ENCODE measurements around the gene AJUBA. TPM values are rescaled to one million over a fixed set of nuclear protein-coding genes. Genes with fewer than 3 reads are reported as not detected.

Gene AJUBA
- total and polyA plus RNA-seq, 8 donors: 37.9 to 51.9 (median 40.0) TPM

DNA sequence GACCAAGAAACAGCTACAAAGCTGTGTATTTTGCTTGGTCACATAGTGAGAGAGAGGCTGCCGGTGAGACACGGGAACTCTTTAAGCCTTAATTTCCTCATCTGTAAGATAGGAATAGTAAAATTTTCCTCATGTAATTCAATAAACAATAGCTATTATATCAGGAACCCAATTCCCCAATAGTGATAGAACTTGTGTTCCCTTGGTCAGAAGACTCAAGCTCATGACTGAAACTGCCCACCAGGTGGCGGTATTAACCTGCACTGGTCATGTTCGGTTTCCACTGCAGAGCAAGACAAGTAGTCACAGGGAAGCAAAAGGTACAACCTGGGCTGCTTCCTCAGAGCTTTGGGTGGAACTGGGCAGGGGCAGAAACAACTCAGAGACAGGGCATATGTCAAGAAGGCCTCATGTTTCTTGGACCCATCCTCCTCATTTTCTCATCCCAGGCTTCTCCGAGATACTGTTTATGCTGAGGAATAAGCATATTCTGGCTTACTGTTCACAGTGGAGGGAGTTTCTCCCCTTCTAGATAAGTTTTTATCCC is 4.2 kb upstream of the AJUBA start:
- H3K27me3 ChIP-seq: peaks cover 3 to 15% of the 10 kb centered on the region in 2 donors
- H3K36me3 ChIP-seq: peaks cover 0 to 23% of the 10 kb centered on the region in 2 donors
- no peak overlapping the region for H3K27ac ChIP-seq
- DNase-seq: peak in 3 of 4 donors; percentile 83 to 92 (median 86)
- H3K4me3 ChIP-seq: no peak overlapping the region
- intact Hi-C loops (cut with DNase I): loop anchor here (5.0 to 10.0 kb wide), 2 partner anchors 68 to 71 kb away; partner anchors contain the start of gene CDH24 (in 2 of the 2)
- TF ChIP-seq, protein P1, sequence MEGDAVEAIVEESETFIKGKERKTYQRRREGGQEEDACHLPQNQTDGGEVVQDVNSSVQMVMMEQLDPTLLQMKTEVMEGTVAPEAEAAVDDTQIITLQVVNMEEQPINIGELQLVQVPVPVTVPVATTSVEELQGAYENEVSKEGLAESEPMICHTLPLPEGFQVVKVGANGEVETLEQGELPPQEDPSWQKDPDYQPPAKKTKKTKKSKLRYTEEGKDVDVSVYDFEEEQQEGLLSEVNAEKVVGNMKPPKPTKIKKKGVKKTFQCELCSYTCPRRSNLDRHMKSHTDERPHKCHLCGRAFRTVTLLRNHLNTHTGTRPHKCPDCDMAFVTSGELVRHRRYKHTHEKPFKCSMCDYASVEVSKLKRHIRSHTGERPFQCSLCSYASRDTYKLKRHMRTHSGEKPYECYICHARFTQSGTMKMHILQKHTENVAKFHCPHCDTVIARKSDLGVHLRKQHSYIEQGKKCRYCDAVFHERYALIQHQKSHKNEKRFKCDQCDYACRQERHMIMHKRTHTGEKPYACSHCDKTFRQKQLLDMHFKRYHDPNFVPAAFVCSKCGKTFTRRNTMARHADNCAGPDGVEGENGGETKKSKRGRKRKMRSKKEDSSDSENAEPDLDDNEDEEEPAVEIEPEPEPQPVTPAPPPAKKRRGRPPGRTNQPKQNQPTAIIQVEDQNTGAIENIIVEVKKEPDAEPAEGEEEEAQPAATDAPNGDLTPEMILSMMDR (IDR thresholded peaks at IDR 0.05): peak; percentile 84 to 90
- peaks cover 5 to 20% of the 10 kb centered on the region in 2 donors for H3K4me1 ChIP-seq
- ATAC-seq: peak; percentile 57
- no peaks in the 10 kb centered on the region for H3K9me3 ChIP-seq

DNA sequence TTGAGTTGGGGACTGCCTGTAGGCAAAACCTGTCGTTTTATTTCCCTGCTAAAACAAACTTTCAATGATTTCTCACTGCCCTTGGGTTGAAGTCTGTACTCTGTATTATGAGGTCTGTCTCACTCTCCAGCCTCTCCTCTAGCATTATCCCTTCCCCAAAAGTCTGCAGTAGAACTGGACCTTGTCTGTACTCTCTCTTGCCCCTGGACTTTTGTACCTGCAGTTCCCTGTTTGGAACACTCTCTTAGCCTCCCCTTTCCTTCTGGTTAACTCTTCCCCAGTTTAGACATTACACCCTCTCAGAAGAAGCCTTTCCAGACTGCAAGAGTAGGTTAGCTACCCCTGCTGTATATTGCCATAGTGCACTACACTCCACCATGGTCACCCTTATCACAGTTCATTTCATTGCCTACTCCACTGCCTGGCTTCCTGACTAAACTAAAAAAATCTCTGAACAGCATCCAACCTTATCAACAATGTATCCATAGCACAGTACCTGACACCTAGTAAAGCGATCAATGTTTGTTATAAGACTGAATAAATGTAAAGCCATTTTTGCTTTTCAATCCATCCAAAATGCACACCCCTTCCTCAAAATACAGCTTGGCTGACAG is 3.6 kb upstream of the AJUBA start:
- Histone ChIP-seq H3K27me3 (peaks cover 7 to 21% of the 10 kb centered on the region in 2 donors), H3K27ac (no peak overlapping the region), H3K9me3 (no peaks in the 10 kb centered on the region), H3K36me3 (peaks cover 0 to 17% of the 10 kb centered on the region in 2 donors), H3K4me3 (no peak overlapping the region), H3K4me1 (peaks cover 5 to 26% of the 10 kb centered on the region in 2 donors)
- ATAC-seq (no peak), DNase-seq (no peak)
- intact Hi-C loops (cut with DNase I): loop anchor here (5.0 to 10.0 kb wide), 2 partner anchors 69 to 71 kb away; partner anchors contain the start of gene CDH24 (in 2 of the 2)
- TF ChIP-seq, protein P1 (IDR thresholded peaks at IDR 0.05): no peak

DNA sequence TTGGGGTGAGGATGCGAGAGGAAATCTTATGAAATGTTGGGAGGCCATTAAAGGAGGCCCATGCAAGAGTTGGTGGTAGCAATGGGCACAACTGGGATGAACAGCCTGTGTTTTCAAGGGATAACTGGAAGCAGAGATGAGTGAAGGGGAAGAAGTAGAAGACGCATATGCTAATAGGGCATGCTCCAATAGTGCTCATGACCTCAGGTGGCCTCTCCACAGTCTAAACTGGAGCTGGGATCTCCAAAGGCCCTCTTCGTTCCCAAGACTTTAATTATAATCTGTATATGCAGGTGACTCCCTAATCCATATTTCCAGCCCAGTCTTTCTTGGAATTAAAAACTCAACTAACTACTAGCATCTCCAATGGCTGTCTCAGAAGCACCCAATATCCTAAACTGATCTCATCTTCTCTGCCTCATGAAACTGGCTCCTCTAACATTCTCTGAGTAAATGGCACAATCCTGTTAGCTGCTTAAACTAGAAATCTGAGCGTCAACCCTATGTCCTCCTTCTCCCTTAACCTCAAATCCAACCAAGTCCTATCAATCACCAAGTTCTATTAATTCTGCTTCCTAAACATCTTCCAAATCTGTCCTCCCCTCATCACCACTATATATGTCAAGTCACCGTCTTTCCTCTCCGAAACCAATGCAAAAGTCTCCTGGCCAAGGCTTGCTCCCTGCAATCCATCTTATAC is 2.8 kb upstream of the AJUBA start:
- ATAC-seq (no peak), DNase-seq (no peak)
- Histone ChIP-seq H3K4me3 (no peak overlapping the region), H3K27ac (no peak overlapping the region), H3K27me3 (peaks cover 7 to 30% of the 10 kb centered on the region in 2 donors), H3K9me3 (no peaks in the 10 kb centered on the region), H3K4me1 (peaks cover 5 to 35% of the 10 kb centered on the region in 2 donors), H3K36me3 (peaks cover 0 to 17% of the 10 kb centered on the region in 2 donors)
- TF ChIP-seq, protein P1 (IDR thresholded peaks at IDR 0.05): no peak
- intact Hi-C loops (cut with DNase I): loop anchor here (5.0 to 10.0 kb wide), 2 partner anchors 70 to 72 kb away; partner anchors contain the start of gene CDH24 (in 2 of the 2)

DNA sequence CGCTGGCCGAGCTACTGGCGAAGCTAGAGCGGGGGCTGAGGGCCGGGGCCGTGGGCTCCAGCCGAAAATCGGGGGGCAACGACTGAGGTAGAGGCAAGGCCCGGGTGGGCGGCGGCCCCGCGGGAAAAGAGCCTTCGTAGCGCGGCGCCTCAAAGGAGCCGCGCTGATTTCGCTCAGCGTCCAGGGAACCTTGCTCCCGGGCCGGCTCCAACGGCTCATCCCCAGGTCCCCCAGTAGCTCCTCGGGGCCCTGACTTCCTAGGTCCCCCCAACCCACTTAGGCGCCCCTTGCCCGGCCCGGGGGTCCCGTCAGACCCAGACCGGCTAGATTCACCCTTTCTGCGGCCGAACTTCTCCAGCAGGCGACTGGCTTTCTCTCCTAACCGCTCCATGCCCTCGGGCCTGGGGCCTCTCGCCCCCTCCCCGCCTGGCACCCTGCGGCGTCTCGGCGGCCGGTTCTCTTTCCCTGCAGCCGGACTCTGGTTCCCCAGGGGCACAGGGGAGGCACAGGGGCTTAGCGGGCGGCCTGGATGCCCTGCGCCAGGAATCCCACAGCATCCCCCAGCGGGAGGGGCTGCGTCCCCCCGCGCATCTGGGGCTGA is 375 bp downstream of the AJUBA start:
- ATAC-seq: no peak
- intact Hi-C loops (cut with DNase I): loop anchor here in 1 of 2 donors (10.0 kb wide), 1 partner anchor 73 kb away; the partner anchor contains the start of gene CDH24

More for the DNA sequence above, 375 bp downstream of the AJUBA start:
- H3K4me3 ChIP-seq: peak overlapping the region; percentile 69 to 82
- peaks cover 26 to 51% of the 10 kb centered on the region in 2 donors for H3K4me1 ChIP-seq
- peak overlapping the region; percentile 71 to 72 for H3K27ac ChIP-seq
- TF ChIP-seq, protein P1 (IDR thresholded peaks at IDR 0.05): no peak
- H3K27me3 ChIP-seq: peaks cover 7 to 43% of the 10 kb centered on the region in 2 donors
- H3K36me3 ChIP-seq: peaks cover 0 to 2% of the 10 kb centered on the region in 2 donors
- no peaks in the 10 kb centered on the region for H3K9me3 ChIP-seq
- peak in 2 of 4 donors; percentile 19 to 82 for DNase-seq
